Vagina (tissue), 2 donors: Measurements from ENCODE around the gene OSBPL10. TPM values are rescaled to one million over a fixed set of nuclear protein-coding genes. Genes with fewer than 3 reads are reported as not detected.

Experiments
- DNase-seq, 2 donors: peaks; one replicate each; pipeline ENCODE4 v3.0.0-alpha.2; 2017; ENCODE audit errors: extremely low spot score in 2 of 2
- H3K27ac ChIP-seq: fragments of 200-600 bp; sonication (generic); one replicate; pipeline ENCODE4 v1.5.1; 2019
- H3K27me3 ChIP-seq: fragments of 200-600 bp; sonication (generic); one replicate; pipeline ENCODE4 v1.5.1; 2019
- H3K36me3 ChIP-seq, 2 donors: fragments of 200-600 bp; sonication (generic); one replicate each; pipeline ENCODE4 v1.5.1; 2017 to 2019
- H3K4me1 ChIP-seq: fragments of 200-600 bp; sonication (generic); one replicate; pipeline ENCODE4 v1.5.1; 2019
- H3K4me3 ChIP-seq, 2 donors: fragments of 200-600 bp; sonication (generic); 1 replicate in 1 of 2; 2 replicates in 1 of 2; pipeline ENCODE4 v1.5.1; 2016 to 2019
- H3K9me3 ChIP-seq: fragments of 200-600 bp; sonication (generic); one replicate; pipeline ENCODE4 v1.5.1; 2019
- POLR2A ChIP-seq, 2 donors: fragments of 450-650 bp; IDR thresholded peaks; one replicate each; pipeline ENCODE4 v1.6.1; 2017; ENCODE audit warnings: antibody characterized with exemption in 2 of 2, mild to moderate bottlenecking in 2 of 2, moderate library complexity in 2 of 2
- POLR2AphosphoS5 ChIP-seq, 2 donors: sonication (generic); formaldehyde crosslinking; IDR thresholded peaks; one replicate each; pipeline ENCODE4 v1.9.0; 2017; ENCODE audit warnings: antibody characterized with exemption in 2 of 2, mild to moderate bottlenecking in 2 of 2, low read depth in 1 of 2; ENCODE audit not compliant: insufficient read depth in 1 of 2
- intact Hi-C: fragments of 100-400 bp; cut with DNase I; formaldehyde crosslinking; loops from one replicate; pipeline ENCODE4 v1.15.1; 2023
- total RNA-seq: library from RNA; depleted of rRNA; stranded (reverse); fragments of >200 nt; gene quantifications from one replicate; pipeline ENCODE4 v1.2.3, GENCODE V29; 2016
- TF ChIP-seq, protein P1 (sequence below), 3 experiments: fragments of 450-650 bp in 2 of 3; fragments of 200-600 bp in 1 of 3; sonication (generic) in 1 of 3; IDR thresholded peaks; one replicate each; pipeline ENCODE4 v1.5.1; 2017 to 2019; ENCODE audit warnings: antibody characterized with exemption in 3 of 3, mild to moderate bottlenecking in 2 of 3, moderate library complexity in 2 of 3

OSBPL10 gene
- total RNA-seq, 1 donor from 2014 or later: 33.9 TPM

DNA sequence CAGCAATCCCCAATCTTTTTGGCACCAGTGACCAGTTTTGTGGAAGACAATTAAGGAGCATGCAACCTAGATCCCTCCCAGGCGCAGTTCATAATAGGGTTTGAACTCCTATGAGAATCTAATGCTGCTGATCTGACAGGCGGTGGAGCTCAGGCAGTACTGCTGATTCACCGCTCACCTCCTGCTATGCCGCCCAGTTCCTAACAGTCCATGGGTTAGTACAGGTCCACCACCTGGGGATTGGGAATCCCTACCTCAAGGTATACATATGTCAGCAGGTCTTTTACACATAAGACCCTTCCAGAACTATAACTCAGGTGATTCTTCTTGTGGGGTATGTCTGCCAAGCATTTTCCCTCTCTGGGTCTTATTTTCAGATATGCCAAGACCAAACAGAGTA is 182.2 kb downstream of the OSBPL10 start:
- H3K9me3 ChIP-seq: no peaks in the 10 kb centered on the region
- H3K36me3 ChIP-seq: no peaks in the 10 kb centered on the region
- no peaks in the 10 kb centered on the region for H3K27me3 ChIP-seq
- no peak overlapping the region for H3K27ac ChIP-seq
- TF ChIP-seq, protein P1, sequence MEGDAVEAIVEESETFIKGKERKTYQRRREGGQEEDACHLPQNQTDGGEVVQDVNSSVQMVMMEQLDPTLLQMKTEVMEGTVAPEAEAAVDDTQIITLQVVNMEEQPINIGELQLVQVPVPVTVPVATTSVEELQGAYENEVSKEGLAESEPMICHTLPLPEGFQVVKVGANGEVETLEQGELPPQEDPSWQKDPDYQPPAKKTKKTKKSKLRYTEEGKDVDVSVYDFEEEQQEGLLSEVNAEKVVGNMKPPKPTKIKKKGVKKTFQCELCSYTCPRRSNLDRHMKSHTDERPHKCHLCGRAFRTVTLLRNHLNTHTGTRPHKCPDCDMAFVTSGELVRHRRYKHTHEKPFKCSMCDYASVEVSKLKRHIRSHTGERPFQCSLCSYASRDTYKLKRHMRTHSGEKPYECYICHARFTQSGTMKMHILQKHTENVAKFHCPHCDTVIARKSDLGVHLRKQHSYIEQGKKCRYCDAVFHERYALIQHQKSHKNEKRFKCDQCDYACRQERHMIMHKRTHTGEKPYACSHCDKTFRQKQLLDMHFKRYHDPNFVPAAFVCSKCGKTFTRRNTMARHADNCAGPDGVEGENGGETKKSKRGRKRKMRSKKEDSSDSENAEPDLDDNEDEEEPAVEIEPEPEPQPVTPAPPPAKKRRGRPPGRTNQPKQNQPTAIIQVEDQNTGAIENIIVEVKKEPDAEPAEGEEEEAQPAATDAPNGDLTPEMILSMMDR (IDR thresholded peaks at IDR 0.05): no peak
- TF ChIP-seq POLR2A (IDR thresholded peaks at IDR 0.05): no peak
- TF ChIP-seq POLR2AphosphoS5 (IDR thresholded peaks at IDR 0.05; ENCODE audit: insufficient read depth in 1 of 2, low read depth in 1 of 2): no peak
- no peak for DNase-seq
- H3K4me3 ChIP-seq: no peak overlapping the region
- H3K4me1 ChIP-seq: no peaks in the 10 kb centered on the region
- intact Hi-C loops: no loop called here

DNA sequence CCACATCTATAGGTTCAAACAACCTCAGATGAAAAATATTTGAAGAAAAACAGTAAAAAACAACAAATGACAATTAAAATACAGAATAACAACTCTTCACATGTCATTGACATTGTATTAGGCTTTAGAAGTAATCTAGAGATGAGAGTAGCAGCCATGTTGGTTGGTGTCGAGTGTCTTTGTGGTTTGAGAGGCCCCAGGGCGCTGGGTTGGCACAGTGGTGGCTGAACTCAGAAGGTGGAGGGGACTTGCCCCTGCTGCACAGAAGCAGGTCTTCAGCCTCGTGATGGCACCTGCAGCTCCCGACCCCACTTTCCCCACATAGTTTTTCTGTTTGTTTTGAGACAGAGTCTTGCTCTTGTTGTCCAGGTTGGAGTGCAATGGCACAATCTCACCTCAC is 187.2 kb downstream of the OSBPL10 start:
- no peak for DNase-seq
- no peaks in the 10 kb centered on the region for H3K27me3 ChIP-seq
- no peaks in the 10 kb centered on the region for H3K4me1 ChIP-seq
- TF ChIP-seq POLR2A (IDR thresholded peaks at IDR 0.05): no peak
- TF ChIP-seq, protein P1 (IDR thresholded peaks at IDR 0.05): no peak
- no peak for TF ChIP-seq POLR2AphosphoS5 (IDR thresholded peaks at IDR 0.05; ENCODE audit: insufficient read depth in 1 of 2, low read depth in 1 of 2)
- H3K4me3 ChIP-seq: no peak overlapping the region
- intact Hi-C loops: no loop called here
- H3K9me3 ChIP-seq: no peaks in the 10 kb centered on the region
- H3K36me3 ChIP-seq: no peaks in the 10 kb centered on the region
- H3K27ac ChIP-seq: no peak overlapping the region

- Histone ChIP-seq H3K27me3 (no peaks in the 10 kb centered on the region), H3K9me3 (no peaks in the 10 kb centered on the region), H3K4me1 (no peaks in the 10 kb centered on the region), H3K4me3 (no peak overlapping the region), H3K36me3 (no peaks in the 10 kb centered on the region), H3K27ac (no peak overlapping the region)
- DNase-seq: no peak
- TF ChIP-seq, protein P1 (IDR thresholded peaks at IDR 0.05): no peak
- TF ChIP-seq POLR2A (IDR thresholded peaks at IDR 0.05) (no peak), POLR2AphosphoS5 (IDR thresholded peaks at IDR 0.05; ENCODE audit: insufficient read depth in 1 of 2, low read depth in 1 of 2) (no peak)
- intact Hi-C loops: no loop called here
Observed at GRCh38 chr3:31791090-31791430, 190.0 kb downstream of the OSBPL10 start.

GRCh38 chr3:31790193-31791089 is 190.6 kb downstream of the OSBPL10 start:
- TF ChIP-seq, protein P1 (IDR thresholded peaks at IDR 0.05): no peak
- TF ChIP-seq POLR2A (IDR thresholded peaks at IDR 0.05) (no peak), POLR2AphosphoS5 (IDR thresholded peaks at IDR 0.05; ENCODE audit: insufficient read depth in 1 of 2, low read depth in 1 of 2) (no peak)
- Histone ChIP-seq H3K27ac (no peak overlapping the region), H3K36me3 (no peaks in the 10 kb centered on the region), H3K4me1 (no peaks in the 10 kb centered on the region), H3K4me3 (no peak overlapping the region), H3K9me3 (no peaks in the 10 kb centered on the region), H3K27me3 (no peaks in the 10 kb centered on the region)
- intact Hi-C loops: no loop called here
- DNase-seq: no peak

DNA sequence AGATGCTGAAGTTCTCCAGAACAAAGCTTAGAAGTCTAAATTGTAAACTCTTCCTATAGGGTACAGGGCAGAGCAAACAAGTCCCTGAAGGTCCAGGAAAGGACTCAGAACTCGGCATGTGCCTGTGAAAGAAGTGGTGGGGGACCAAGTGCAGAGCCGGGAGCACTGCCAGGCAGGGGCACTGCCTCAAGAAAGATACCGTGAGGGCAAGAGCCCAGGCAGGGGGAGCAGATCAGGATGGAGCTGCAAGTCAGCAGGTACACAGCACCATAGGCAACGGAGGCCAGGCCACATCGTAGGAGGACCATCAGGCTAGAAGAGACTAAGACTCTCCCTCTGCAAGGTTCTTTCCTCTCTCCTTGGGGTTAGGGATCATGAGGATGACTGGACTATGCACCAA is 191.6 kb downstream of the OSBPL10 start:
- intact Hi-C loops: no loop called here
- Histone ChIP-seq H3K4me1 (no peaks in the 10 kb centered on the region), H3K27me3 (no peaks in the 10 kb centered on the region), H3K36me3 (no peaks in the 10 kb centered on the region), H3K27ac (no peak overlapping the region), H3K4me3 (no peak overlapping the region), H3K9me3 (no peaks in the 10 kb centered on the region)
- DNase-seq: no peak
- no peak for TF ChIP-seq POLR2AphosphoS5 (IDR thresholded peaks at IDR 0.05; ENCODE audit: insufficient read depth in 1 of 2, low read depth in 1 of 2)
- TF ChIP-seq POLR2A (IDR thresholded peaks at IDR 0.05): no peak
